Spleen (tissue), 3 donors: ENCODE measurements around the gene ZNF462.

Source experiments
- POLR2A ChIP-seq, 3 donors: fragments of 450-650 bp; IDR thresholded peaks; one replicate each; pipeline ENCODE4 v1.5.1; 2017; ENCODE audit warnings: antibody characterized with exemption in 3 of 3, mild to moderate bottlenecking in 1 of 3
- POLR2AphosphoS5 ChIP-seq, 3 donors: sonication (generic); formaldehyde crosslinking; IDR thresholded peaks; one replicate each; pipeline ENCODE4 v1.5.1; 2017; ENCODE audit warnings: antibody characterized with exemption in 3 of 3

GRCh38 chr9:107020040-107020530 lies 157.1 kb downstream of the ZNF462 start:
- TF ChIP-seq POLR2A (IDR thresholded peaks at IDR 0.05) (no peak), POLR2AphosphoS5 (IDR thresholded peaks at IDR 0.05) (no peak)
